SU-DHL-6 (cell line): Measurements from ENCODE around the gene ENDOD1.

ENCODE experiments used
- H2AFZ ChIP-seq: fragments of 200-600 bp; sonication (generic); 2 replicates; pipeline ENCODE4 v1.6.1; 2014; ENCODE audit warnings: low read depth, mild to moderate bottlenecking, moderate library complexity, mixed read lengths, antibody characterized with exemption, low read length; ENCODE audit not compliant: severe bottlenecking
- H3F3A ChIP-seq: fragments of 200-600 bp; shearing (Covaris generic); 2 replicates; pipeline ENCODE4 v1.6.0; 2016; ENCODE audit warnings: antibody characterized with exemption, mild to moderate bottlenecking; ENCODE audit not compliant: insufficient read depth
- H3K27ac ChIP-seq: fragments of 200-600 bp; sonication (generic); 2 replicates; pipeline ENCODE4 v1.5.1; 2016; ENCODE audit warnings: low read depth, mild to moderate bottlenecking, low read length, moderate library complexity, mixed read lengths
- H3K27me3 ChIP-seq: fragments of 200-600 bp; sonication (generic), shearing (Covaris generic); 2 replicates; pipeline ENCODE4 v1.6.0; 2014; ENCODE audit warnings: mild to moderate bottlenecking, low read length
- H3K36me3 ChIP-seq: fragments of 200-600 bp; sonication (generic); 2 replicates; pipeline ENCODE4 v1.6.1; 2014; ENCODE audit warnings: mild to moderate bottlenecking, low read length, mixed read lengths
- H3K4me2 ChIP-seq: fragments of 300-600, 200-600 bp; shearing (Covaris generic), sonication (generic); 2 replicates; pipeline ENCODE4 v1.6.0; 2014; ENCODE audit warnings: low read length, low read depth, mild to moderate bottlenecking; ENCODE audit not compliant: poor library complexity, severe bottlenecking
- H3K4me3 ChIP-seq: fragments of 200-600 bp; sonication (generic); 2 replicates; pipeline ENCODE4 v1.5.1; 2014; ENCODE audit warnings: antibody characterized with exemption, low read length, mild to moderate bottlenecking, mixed read lengths; ENCODE audit not compliant: insufficient read depth, poor library complexity, severe bottlenecking
- H3K79me2 ChIP-seq: fragments of 200-600 bp; sonication (generic); 2 replicates; pipeline ENCODE4 v1.6.1; 2014; ENCODE audit warnings: mild to moderate bottlenecking, low read length, moderate library complexity; ENCODE audit not compliant: insufficient read depth
- H3K9ac ChIP-seq: fragments of 200-600 bp; sonication (generic); 2 replicates; pipeline ENCODE4 v1.7.0; 2014; ENCODE audit warnings: mild to moderate bottlenecking, low read length
- H3K9me2 ChIP-seq: fragments of 200-600 bp; sonication (generic); replicated peaks from 2 replicates; pipeline ENCODE4 v1.6.1; 2014; ENCODE audit warnings: low read length; ENCODE audit not compliant: insufficient read depth
- H3K9me3 ChIP-seq: fragments of 200-600 bp; sonication (generic); 2 replicates; pipeline ENCODE4 v1.6.1; 2014; ENCODE audit warnings: low read length, mixed read lengths; ENCODE audit not compliant: insufficient read depth
- H4K20me1 ChIP-seq: fragments of 200-600 bp; sonication (generic); 2 replicates; pipeline ENCODE4 v1.6.1; 2014; ENCODE audit warnings: low read depth, mild to moderate bottlenecking, antibody characterized with exemption, low read length, moderate library complexity, mixed read lengths
- CTCF ChIP-seq: fragments of 200-600 bp; sonication (generic); IDR thresholded peaks from one replicate; pipeline ENCODE4 v1.5.1; 2017; ENCODE audit warnings: antibody characterized with exemption, mild to moderate bottlenecking, low read length, moderate library complexity; ENCODE audit not compliant: insufficient read depth, poor library complexity, severe bottlenecking
- EZH2phosphoT487 ChIP-seq: fragments of 200-600 bp; sonication (generic), shearing (Covaris generic); conservative IDR thresholded peaks from 2 replicates; pipeline ENCODE4 v1.6.1; 2018; ENCODE audit warnings: mild to moderate bottlenecking, antibody characterized with exemption, low read length, moderate library complexity, mixed read lengths

The ENDOD1 gene

GRCh38 chr11:95082576-95083001, 7.1 kb upstream of the ENDOD1 start:
- H3K27me3 ChIP-seq: no peaks in the 10 kb centered on the region
- no peaks in the 10 kb centered on the region for H3K36me3 ChIP-seq
- TF ChIP-seq CTCF: no peak
- TF ChIP-seq EZH2phosphoT487: no peak
- no peaks in the 10 kb centered on the region for H3K9me2 ChIP-seq
- no peak overlapping the region for H3K9ac ChIP-seq
- H3K27ac ChIP-seq: no peak overlapping the region
- no peak overlapping the region for H3K4me2 ChIP-seq
- H3K9me3 ChIP-seq: no peaks in the 10 kb centered on the region
- no peaks in the 10 kb centered on the region for H3K79me2 ChIP-seq
- H2AFZ ChIP-seq: no peak overlapping the region
- H3F3A ChIP-seq: no peaks in the 10 kb centered on the region
- no peaks in the 10 kb centered on the region for H4K20me1 ChIP-seq
- H3K4me3 ChIP-seq: no peak overlapping the region

GRCh38 chr11:95084509-95084908, 5.1 kb upstream of the ENDOD1 start:
- no peaks in the 10 kb centered on the region for H3K27me3 ChIP-seq
- no peaks in the 10 kb centered on the region for H4K20me1 ChIP-seq
- H3K9me3 ChIP-seq: no peaks in the 10 kb centered on the region
- H3F3A ChIP-seq: no peaks in the 10 kb centered on the region
- no peaks in the 10 kb centered on the region for H3K9me2 ChIP-seq
- no peak for TF ChIP-seq EZH2phosphoT487
- TF ChIP-seq CTCF: no peak
- H3K4me3 ChIP-seq: no peak overlapping the region
- H2AFZ ChIP-seq: no peak overlapping the region
- no peak overlapping the region for H3K4me2 ChIP-seq
- no peaks in the 10 kb centered on the region for H3K79me2 ChIP-seq
- H3K27ac ChIP-seq: no peak overlapping the region
- no peaks in the 10 kb centered on the region for H3K36me3 ChIP-seq
- H3K9ac ChIP-seq: no peak overlapping the region

- Histone ChIP-seq H3K79me2 (no peaks in the 10 kb centered on the region), H3K4me2 (no peak overlapping the region), H3K27me3 (no peaks in the 10 kb centered on the region), H2AFZ (no peak overlapping the region), H3K9me2 (no peaks in the 10 kb centered on the region), H3K9me3 (no peaks in the 10 kb centered on the region), H3K27ac (no peak overlapping the region), H3F3A (no peaks in the 10 kb centered on the region), H3K9ac (no peak overlapping the region), H3K4me3 (no peak overlapping the region), H4K20me1 (no peaks in the 10 kb centered on the region), H3K36me3 (no peaks in the 10 kb centered on the region)
- TF ChIP-seq EZH2phosphoT487: no peak
- TF ChIP-seq CTCF: no peak
Measured at GRCh38 chr11:95085117-95085816, 4.4 kb upstream of the ENDOD1 start.
